Stimulated activated naive B cell treated with anti-CD40 and anti-IgM and Interleukin-4, amounts not matched to agents 10 μg/mL and 1 μg/mL and 100 μg/mL, for 72 hours (primary cell): ENCODE data around the gene GSK3A.

Source experiments
- ATAC-seq, 2 donors: fragments of 150-1000 bp; cut with Tn5 transposase; replicated peaks; 2 replicates each; pipeline ENCODE4 v1.10.0; 2021; ENCODE audit warnings: moderate library complexity in 1 of 2
- DNase-seq: peaks from one replicate; pipeline ENCODE4 v3.0.0; 2021
- H3K27ac Mint-ChIP-seq: one replicate; pipeline ENCODE4 v1.8.0; 2022; ENCODE audit warnings: mild to moderate bottlenecking, mixed read lengths
- H3K27me3 Mint-ChIP-seq, 2 donors: one replicate each; pipeline ENCODE4 v1.8.0; 2022; ENCODE audit warnings: mixed read lengths in 2 of 2
- H3K36me3 Mint-ChIP-seq, 2 donors: one replicate each; pipeline ENCODE4 v1.8.0; 2022; ENCODE audit warnings: mixed read lengths in 2 of 2, mild to moderate bottlenecking in 1 of 2
- H3K4me1 Mint-ChIP-seq, 2 donors: one replicate each; pipeline ENCODE4 v1.8.0; 2022; ENCODE audit warnings: mixed read lengths in 2 of 2, mild to moderate bottlenecking in 1 of 2
- H3K4me3 Mint-ChIP-seq, 2 donors: one replicate each; pipeline ENCODE4 v1.8.0; 2022; ENCODE audit warnings: mild to moderate bottlenecking in 2 of 2, mixed read lengths in 2 of 2, moderate library complexity in 1 of 2
- H3K9me3 Mint-ChIP-seq, 2 donors: one replicate each; pipeline ENCODE4 v1.8.0; 2022; ENCODE audit warnings: mixed read lengths in 2 of 2, mild to moderate bottlenecking in 1 of 2

The GSK3A gene

DNA sequence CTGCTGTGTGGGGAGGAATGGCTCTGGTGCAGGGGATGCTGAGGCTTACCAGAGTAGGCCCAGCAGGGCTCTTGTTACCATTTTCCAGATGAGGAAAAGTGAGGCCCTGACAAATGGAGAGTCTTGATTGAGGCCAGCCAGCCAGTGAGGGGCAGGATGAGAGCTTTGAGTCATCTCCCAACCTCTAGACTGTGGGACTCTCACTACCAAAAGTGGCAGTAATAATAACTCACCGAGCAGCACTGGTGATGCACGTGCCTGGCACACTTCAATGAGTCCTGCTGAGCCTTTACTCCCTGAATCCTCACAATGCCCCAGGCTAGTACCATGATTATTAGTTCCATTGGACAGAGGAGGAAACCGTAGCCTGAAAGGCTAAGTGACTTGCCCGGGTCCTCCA lies 34.4 kb upstream of the GSK3A start:
- no peak for DNase-seq
- H3K36me3 Mint-ChIP-seq = peaks cover 24 to 31% of the 10 kb centered on the region in 2 donors
- H3K9me3 Mint-ChIP-seq = no peaks in the 10 kb centered on the region
- no peak overlapping the region for H3K4me3 Mint-ChIP-seq
- H3K4me1 Mint-ChIP-seq = peaks cover 39 to 49% of the 10 kb centered on the region in 2 donors
- no peak for ATAC-seq
- no peak overlapping the region for H3K27ac Mint-ChIP-seq
- H3K27me3 Mint-ChIP-seq = no peaks in the 10 kb centered on the region

DNA sequence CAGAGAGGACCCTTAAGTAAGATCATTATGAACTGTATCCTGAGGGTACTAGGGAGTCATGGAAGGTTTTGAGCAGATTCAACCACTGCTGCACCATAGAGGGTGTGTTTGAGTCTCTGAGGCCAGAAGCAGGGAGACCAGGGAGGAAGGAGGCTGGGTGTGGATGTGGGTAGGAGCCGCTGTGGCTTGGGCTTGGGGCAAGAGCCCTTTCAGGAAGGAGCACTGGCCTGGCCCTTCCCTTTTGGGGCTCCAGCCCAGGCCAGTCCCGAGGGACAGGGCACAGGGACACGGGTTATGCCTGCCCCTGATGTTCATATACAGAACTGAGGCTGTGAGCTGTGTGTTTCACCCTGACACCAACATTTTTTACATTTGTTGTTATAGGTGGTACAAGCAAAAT lies 33.9 kb upstream of the GSK3A start:
- H3K9me3 Mint-ChIP-seq = no peaks in the 10 kb centered on the region
- H3K27me3 Mint-ChIP-seq = no peaks in the 10 kb centered on the region
- H3K36me3 Mint-ChIP-seq = peaks cover 29 to 36% of the 10 kb centered on the region in 2 donors
- H3K4me1 Mint-ChIP-seq = peaks cover 39 to 53% of the 10 kb centered on the region in 2 donors
- no peak for DNase-seq
- H3K4me3 Mint-ChIP-seq = no peak overlapping the region
- no peak overlapping the region for H3K27ac Mint-ChIP-seq
- ATAC-seq = no peak

DNA sequence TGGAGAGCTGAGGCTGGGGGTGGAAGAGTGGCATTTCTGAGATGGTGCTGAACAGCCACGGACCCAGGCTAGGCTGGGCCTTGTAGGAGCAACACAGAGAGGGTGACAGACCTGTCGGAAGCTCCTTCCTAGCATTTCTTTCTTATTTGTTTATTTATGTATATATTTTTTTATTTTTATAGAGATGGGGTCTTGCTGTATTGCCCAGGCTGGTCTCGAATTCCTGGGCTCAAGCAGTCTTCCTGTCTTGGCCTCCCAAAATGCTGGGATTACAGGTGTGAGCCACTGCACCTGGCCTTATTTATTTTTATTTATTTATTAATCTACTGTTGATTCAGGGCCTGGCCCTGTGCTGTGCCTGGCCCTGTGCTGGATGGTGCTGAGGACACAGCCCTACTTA lies 33.1 kb upstream of the GSK3A start:
- Mint-ChIP-seq H3K4me3 (peak overlapping the region in 1 of 2 donors; percentile 37), H3K4me1 (peaks cover 43 to 61% of the 10 kb centered on the region in 2 donors), H3K36me3 (peaks cover 30 to 40% of the 10 kb centered on the region in 2 donors), H3K9me3 (no peaks in the 10 kb centered on the region), H3K27ac (no peak overlapping the region), H3K27me3 (no peaks in the 10 kb centered on the region)
- DNase-seq (no peak), ATAC-seq (no peak)

DNA sequence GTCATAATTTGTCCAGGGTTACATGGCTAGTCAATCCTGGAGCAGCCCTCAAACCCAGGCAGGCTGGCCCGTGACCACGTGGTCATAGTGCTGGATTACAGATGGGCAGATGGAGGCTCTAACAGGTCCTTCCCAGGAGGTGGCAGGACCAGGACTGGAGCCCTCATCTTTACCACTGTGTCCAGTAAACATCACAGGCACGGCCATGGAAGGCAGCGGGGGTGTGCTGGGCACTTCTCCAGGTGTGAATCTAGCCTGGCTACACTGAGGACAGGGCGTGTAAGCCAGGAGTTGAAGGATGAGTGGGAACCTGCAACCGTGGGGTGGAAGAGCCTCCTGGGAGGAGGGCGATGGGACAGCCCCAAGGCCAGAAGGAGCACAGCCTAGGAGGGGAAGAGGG lies 32.7 kb upstream of the GSK3A start:
- peak overlapping the region in 1 of 2 donors; percentile 37 for H3K4me3 Mint-ChIP-seq
- peaks cover 30 to 42% of the 10 kb centered on the region in 2 donors for H3K36me3 Mint-ChIP-seq
- peaks cover 47 to 65% of the 10 kb centered on the region in 2 donors for H3K4me1 Mint-ChIP-seq
- no peak for DNase-seq
- H3K27ac Mint-ChIP-seq = no peak overlapping the region
- H3K9me3 Mint-ChIP-seq = no peaks in the 10 kb centered on the region
- no peak for ATAC-seq
- H3K27me3 Mint-ChIP-seq = no peaks in the 10 kb centered on the region

DNA sequence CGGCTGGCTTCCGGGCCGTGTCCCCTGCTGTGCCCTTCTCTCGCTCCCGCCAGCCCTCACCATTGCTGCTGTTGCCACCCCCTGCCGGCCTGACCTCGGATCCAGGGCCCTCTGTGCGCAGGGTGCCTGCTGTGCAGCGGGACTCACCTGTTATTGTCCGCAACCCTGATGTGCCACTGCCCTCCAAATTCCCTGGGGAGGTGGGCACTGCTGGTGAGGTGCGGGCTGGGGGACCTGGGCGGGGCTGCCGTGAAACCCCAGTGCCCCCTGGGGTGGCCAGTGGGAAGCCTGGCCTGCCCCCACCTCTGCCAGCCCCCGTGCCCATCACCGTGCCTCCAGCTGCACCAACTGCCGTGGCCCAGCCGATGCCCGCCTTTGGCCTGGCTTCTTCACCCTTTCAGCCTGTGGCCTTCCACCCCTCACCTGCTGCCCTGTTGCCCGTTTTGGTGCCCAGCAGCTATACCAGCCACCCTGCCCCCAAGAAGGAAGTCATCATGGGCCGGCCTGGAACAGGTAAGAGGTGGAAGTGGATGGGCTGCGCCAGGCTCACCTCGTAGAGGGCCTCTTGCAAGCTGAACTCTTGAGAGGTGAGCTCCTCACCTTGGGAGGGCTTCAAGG lies 31.8 kb upstream of the GSK3A start:
- no peak overlapping the region for H3K4me3 Mint-ChIP-seq
- peaks cover 30 to 45% of the 10 kb centered on the region in 2 donors for H3K36me3 Mint-ChIP-seq
- no peaks in the 10 kb centered on the region for H3K27me3 Mint-ChIP-seq
- H3K27ac Mint-ChIP-seq = no peak overlapping the region
- ATAC-seq (no peak), DNase-seq (no peak)
- no peaks in the 10 kb centered on the region for H3K9me3 Mint-ChIP-seq
- peaks cover 48 to 67% of the 10 kb centered on the region in 2 donors for H3K4me1 Mint-ChIP-seq

DNA sequence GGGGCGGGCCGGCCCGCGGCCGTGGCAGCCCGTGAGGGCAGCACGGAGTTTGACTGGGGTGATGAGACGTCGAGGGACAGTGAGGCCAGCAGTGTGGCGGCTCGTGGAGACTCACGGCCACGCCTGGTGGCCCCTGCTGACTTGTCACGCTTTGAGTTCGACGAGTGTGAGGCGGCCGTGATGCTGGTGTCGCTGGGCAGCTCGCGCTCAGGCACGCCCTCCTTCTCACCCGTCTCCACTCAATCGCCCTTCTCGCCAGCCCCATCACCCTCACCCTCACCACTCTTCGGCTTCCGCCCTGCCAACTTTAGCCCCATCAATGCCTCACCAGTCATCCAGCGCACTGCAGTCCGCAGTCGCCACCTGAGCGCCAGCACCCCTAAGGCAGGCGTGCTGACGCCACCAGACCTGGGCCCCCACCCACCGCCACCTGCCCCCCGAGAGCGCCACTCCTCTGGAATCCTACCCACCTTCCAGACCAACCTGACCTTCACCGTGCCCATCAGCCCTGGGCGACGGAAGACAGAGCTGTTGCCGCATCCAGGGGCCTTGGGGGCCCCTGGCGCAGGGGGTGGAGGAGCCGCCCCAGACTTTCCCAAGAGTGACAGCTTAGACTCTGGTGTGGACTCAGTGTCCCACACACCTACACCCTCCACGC lies 31.1 kb upstream of the GSK3A start:
- Mint-ChIP-seq H3K9me3 (no peaks in the 10 kb centered on the region), H3K27ac (no peak overlapping the region), H3K4me1 (peaks cover 42 to 60% of the 10 kb centered on the region in 2 donors), H3K36me3 (peaks cover 30 to 45% of the 10 kb centered on the region in 2 donors), H3K4me3 (no peak overlapping the region), H3K27me3 (no peaks in the 10 kb centered on the region)
- DNase-seq = no peak
- ATAC-seq = no peak

DNA sequence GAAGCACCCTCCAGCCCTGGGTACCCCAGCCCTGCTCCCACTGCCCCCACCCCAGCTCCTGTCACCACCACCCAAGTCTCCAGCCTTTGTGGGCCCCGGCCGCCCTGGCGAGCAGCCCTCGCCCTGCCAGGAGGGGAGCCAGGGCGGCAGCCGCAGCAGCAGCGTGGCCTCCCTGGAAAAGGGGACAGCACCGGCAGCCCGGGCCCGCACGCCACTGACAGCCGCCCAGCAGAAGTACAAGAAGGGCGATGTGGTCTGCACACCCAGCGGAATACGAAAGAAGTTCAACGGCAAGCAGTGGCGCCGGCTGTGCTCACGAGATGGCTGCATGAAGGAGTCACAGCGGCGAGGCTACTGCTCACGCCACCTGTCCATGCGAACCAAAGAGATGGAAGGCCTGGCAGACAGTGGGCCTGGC lies 30.6 kb upstream of the GSK3A start:
- Mint-ChIP-seq H3K27me3 (no peaks in the 10 kb centered on the region), H3K4me3 (no peak overlapping the region), H3K27ac (no peak overlapping the region), H3K36me3 (peaks cover 30 to 45% of the 10 kb centered on the region in 2 donors), H3K4me1 (peaks cover 39 to 55% of the 10 kb centered on the region in 2 donors), H3K9me3 (no peaks in the 10 kb centered on the region)
- DNase-seq (no peak), ATAC-seq (no peak)

DNA sequence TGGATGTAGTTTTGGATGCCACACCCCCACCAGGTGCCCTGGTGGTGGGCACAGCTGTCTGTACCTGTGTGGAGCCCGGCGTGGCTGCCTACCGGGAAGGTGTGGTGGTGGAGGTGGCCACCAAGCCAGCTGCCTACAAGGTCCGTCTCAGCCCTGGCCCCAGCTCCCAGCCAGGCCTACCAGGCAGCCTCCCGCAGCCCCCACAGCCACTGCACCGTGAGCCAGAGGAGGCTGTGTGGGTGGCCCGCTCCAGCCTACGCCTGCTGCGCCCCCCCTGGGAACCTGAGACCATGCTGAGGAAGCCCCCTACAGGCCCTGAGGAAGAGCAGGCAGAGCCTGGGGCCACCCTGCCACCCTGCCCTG lies 30.1 kb upstream of the GSK3A start:
- Mint-ChIP-seq H3K4me3 (no peak overlapping the region), H3K9me3 (no peaks in the 10 kb centered on the region), H3K36me3 (peaks cover 30 to 45% of the 10 kb centered on the region in 2 donors), H3K4me1 (peaks cover 42 to 50% of the 10 kb centered on the region in 2 donors), H3K27me3 (no peaks in the 10 kb centered on the region), H3K27ac (no peak overlapping the region)
- ATAC-seq (no peak), DNase-seq (no peak)

DNA sequence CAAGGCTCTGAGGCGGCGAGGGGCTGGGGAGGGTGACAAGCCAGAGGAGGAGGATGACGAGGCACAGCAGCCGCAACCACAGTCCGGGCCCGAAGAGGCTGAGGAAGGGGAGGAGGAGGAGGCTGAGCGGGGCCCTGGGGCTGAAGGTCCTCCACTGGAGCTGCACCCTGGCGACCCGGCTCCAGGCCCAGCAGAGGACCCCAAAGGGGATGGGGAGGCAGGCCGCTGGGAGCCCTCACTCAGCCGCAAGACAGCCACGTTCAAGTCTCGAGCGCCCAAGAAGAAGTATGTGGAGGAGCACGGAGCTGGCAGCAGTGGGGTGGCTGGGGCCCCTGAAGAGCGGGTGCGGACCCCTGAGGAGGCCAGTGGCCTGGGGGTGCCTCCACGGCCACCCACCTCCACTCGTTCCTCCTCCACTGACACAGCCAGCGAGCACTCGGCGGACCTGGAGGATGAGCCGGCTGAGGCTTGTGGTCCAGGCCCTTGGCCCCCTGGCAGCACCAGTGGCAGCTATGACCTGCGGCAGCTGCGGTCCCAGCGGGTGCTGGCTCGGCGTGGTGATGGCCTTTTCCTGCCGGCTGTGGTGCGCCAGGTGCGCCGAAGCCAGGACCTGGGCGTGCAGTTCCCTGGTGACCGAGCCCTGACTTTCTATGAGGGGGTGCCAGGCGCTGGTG lies 29.6 kb upstream of the GSK3A start:
- DNase-seq (no peak), ATAC-seq (no peak)
- Mint-ChIP-seq H3K27me3 (no peaks in the 10 kb centered on the region), H3K4me1 (peaks cover 43 to 47% of the 10 kb centered on the region in 2 donors), H3K36me3 (peaks cover 30 to 45% of the 10 kb centered on the region in 2 donors), H3K27ac (peak overlapping the region; percentile 76), H3K4me3 (no peak overlapping the region), H3K9me3 (no peaks in the 10 kb centered on the region)

DNA sequence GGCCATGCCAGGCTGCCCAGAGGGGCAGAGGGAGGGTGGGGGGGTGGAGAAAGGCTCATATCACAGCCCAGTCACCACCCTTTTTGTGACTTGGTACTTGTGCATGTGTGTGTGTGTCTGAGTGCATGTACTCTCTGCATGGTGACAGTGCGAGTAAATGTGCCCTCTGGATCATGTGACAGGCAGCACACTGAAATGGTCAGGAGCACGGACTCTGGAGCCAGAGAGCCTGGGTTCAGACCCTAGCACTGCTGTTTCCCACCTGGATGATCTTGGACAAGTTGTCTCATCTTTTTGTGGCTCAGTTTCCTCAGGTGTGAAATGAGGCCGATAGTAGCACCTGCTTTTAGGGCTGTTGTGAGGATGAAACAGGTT lies 28.6 kb upstream of the GSK3A start:
- Mint-ChIP-seq H3K9me3 (no peaks in the 10 kb centered on the region), H3K27me3 (no peaks in the 10 kb centered on the region), H3K27ac (peak overlapping the region; percentile 99), H3K4me3 (peak overlapping the region in 1 of 2 donors; percentile 59), H3K4me1 (peaks cover 41 to 43% of the 10 kb centered on the region in 2 donors), H3K36me3 (peaks cover 26 to 42% of the 10 kb centered on the region in 2 donors)
- ATAC-seq (no peak), DNase-seq (no peak)

DNA sequence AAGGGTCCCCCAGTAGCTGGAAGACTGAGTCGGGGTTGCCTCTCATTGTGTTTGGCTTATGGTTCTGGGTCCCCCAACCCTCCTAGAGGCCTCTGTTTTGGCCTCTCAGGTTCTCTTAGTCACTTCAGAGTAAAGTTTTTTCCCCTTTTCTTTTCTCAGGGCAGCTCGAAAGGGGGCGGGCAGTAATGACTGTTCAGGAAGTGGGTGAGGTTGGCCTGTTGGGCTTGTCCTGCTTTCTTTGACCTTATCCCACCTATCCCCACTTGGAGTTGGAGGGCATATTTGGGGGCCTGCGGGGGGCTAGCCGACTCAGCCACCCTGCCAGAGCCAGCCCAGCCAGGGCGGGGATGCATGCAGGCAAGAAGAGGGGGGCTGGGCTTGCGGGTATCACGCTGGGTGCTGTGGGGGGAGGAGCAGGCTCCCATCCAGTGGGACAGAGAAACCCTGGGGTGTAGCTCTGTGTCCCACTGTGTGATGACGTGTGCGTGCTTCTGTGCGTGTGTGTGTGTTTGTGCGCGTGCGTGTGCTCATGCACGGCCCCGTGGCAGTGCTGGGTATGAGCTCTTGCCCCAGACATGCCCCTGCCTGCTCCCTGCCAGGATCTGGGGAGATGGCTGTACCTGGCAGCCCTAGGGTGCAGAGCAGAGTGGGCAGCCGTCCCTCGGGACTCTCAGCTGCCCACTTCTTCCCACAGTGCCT lies 28.1 kb upstream of the GSK3A start:
- H3K4me1 Mint-ChIP-seq = peaks cover 37 to 39% of the 10 kb centered on the region in 2 donors
- DNase-seq = peak; percentile 57
- no peak overlapping the region for H3K4me3 Mint-ChIP-seq
- H3K9me3 Mint-ChIP-seq = no peaks in the 10 kb centered on the region
- peak overlapping the region; percentile 99 for H3K27ac Mint-ChIP-seq
- ATAC-seq = peak; percentile 7 to 8
- peaks cover 23 to 38% of the 10 kb centered on the region in 2 donors for H3K36me3 Mint-ChIP-seq
- no peaks in the 10 kb centered on the region for H3K27me3 Mint-ChIP-seq

DNA sequence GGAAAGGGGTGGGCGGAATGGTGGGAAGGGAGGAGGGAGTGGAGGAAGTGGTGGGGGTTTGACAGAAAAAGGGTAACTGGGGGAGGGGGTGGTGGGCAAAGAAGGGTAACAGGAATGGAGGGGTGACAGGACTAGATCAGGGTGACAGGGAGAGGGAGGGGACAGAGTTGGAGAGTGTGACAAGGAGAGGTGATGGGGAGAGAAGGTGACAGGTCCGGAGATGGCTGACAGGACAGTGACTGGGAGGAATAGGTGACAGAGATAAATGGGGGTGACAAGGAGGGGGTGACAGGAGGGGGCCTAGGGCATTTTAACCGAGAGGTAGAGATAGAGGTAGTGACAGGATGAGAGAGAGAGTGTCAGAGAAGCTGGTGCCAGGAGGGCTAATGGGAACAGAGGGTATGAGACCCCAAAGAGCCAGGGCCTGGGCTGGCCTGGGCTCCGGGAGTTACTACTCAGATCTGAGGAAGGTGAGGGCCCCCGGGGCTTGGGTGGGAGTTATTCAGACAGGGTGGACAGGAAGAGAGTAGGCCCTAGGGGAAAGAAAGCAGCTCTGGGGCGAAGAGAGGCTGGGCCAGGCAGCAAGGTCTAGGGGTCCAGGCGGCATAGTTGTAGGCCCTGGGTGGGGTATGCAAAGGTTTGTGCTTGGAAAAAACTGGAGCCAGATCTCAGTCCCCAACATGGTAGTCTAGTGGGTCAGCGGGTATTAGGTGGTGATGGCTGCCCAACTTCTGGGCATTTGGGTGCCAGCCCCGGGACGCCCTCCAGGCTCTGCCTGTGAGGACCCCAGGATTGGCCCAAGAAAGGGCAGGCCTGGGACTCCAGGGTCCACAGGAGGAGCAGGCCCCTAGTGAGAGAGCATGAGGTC lies 27.3 kb upstream of the GSK3A start:
- Mint-ChIP-seq H3K27ac (peak overlapping the region; percentile 99), H3K36me3 (peaks cover 17 to 32% of the 10 kb centered on the region in 2 donors), H3K9me3 (no peaks in the 10 kb centered on the region), H3K4me3 (no peak overlapping the region), H3K4me1 (peaks cover 32% of the 10 kb centered on the region in 2 donors), H3K27me3 (no peaks in the 10 kb centered on the region)
- no peak for ATAC-seq
- no peak for DNase-seq

DNA sequence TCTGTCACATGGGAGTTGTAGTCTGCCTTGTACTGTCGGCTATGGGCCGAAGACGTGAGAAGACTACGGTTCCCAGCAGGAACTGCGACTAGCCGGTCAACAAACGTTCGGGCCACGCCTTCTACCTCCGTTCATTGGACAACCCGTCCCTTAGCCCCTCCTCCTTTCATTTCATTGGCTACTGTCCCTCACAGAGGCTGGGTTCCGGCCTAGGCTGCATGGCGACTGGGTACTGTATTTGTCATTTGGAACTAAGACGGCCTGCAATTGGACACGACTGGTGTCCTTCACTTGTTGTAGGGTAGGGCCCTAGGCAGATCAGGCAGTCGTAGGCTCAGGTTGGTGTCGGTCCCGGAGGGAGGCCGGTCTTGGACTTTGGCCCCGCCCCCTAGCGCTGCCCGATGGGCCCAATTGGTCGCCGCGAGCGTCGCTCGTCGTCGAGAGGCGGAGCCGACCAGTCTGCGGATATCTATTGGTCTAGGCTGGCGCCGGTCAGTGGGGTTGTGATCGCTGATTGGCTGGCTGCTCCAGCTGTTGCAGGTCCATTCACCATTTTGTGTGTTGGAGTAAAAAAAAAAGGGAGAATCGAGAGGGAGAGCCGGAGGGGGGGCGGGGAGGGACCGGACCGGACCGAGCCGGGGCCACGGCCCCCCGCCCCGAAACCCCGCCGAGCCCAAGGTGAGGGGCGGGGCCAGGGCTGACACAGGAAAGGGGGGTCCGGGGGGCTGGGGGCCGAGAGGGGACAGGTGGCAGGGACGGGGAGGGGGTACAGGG lies 26.5 kb upstream of the GSK3A start, which contains the start of gene CIC:
TSS of gene CIC (plus strand) at position 549 of the 774 bp plus-strand sequence. CDS start 2,532 bp downstream, outside the sequence.
- no peaks in the 10 kb centered on the region for H3K27me3 Mint-ChIP-seq
- ATAC-seq (peak; percentile 86 to 87), DNase-seq (peak; percentile 99)
- H3K27ac Mint-ChIP-seq = peak within 1 kb of the TSS; percentile 99
- peaks cover 25 to 29% of the 10 kb centered on the region in 2 donors for H3K4me1 Mint-ChIP-seq
- H3K36me3 Mint-ChIP-seq = peaks cover 11 to 24% of the 10 kb centered on the region in 2 donors
- H3K9me3 Mint-ChIP-seq = no peaks in the 10 kb centered on the region
- no peak within 1 kb of the TSS for H3K4me3 Mint-ChIP-seq
